RPMI8226 (cell line): ENCODE measurements around the gene ASCC3.

Source experiments
- DNase-seq: peaks from one replicate; pipeline ENCODE4 v3.0.0-alpha.2; 2015

The ASCC3 gene

DNA sequence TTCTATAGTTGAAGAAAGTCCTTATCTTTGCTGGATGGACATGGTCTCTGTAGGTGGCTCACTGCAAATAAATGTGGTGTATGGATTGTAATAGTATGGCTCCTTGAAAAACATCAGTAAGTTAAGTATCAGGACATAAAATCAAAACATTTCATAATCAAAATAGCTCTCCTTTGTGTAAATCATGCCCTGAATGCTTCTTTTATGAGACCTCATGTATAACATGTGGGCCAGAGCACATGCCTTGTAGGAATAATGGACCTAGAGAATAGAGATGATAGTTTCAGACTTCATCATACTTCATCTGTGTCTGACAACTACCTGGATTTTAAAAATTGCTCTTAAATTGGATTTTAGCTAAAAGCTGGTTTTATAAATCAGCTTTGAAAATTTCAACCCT lies 159.9 kb downstream of the ASCC3 start:
- DNase-seq: no peak

DNA sequence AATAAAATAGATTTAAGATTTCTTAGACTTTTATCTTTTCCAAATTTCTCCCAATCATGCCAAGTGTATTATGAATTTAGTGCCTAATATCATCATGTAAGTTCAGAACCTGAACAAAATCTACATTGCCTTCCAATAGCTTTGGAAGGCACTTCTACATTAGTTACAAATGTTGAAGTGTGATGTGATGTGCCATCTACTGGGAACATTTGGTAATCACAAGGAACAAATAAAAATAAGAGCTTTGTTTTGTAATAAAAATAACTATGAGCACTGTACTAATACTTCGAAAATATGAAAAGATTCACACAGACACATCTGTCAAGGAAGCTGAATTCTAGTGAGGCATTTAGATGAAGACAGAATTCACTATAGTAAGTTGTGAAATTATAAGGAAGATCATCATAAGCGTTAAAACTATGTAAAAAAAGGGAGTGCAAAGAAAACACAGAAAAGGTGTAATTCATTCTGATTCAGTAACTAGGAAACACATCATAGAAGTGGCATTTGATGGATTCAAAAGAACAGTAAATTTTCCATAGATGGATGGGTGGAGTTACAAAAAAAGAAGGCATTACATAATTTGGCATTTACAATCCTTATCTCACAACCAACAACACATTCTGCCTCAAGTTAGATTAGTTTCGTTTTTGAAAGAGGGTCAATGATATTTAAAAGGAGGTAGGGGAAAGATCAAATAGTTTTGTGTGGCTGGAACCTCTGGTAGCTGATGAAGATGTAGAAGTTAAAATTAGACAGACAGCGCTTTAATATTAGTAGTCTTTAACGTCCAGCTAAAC lies 161.0 kb downstream of the ASCC3 start:
- DNase-seq: no peak

DNA sequence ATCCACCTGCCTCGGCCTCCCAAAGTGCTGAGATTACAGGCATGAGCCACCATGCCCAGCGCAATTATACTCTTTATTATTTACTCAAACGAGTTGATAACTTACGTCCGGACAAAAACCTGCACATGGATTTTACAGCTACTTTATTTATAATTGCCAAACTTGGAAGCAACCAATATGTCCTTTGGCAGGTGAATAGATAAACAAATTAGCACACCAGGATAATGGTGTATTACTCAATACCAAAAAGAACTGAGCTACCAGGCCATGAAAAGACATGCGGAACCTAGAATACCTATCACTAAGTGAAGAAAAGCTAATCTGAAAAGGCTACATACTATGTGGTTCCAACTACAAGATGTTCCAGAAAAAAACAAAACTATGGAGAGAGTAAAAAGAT lies 168.1 kb downstream of the ASCC3 start:
- DNase-seq: no peak

DNA sequence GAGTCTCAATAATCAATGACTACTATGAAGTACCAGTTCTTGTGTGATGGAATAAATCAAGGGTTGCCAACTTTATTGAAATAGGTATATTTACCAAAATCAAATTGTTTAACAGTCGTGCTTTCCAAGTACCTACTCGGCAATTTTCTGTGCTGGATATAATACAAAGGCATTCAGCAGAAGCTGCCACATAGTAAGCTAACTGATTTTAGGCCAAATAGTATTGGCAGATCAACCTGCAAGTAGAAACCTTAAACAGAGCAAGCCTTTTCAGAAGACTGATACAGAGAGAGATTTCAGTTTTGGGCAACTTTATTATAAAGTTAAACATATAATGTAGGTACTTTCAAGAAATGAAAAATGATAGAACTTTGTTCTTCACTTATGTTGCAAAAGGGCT lies 174.6 kb downstream of the ASCC3 start:
- DNase-seq: no peak

DNA sequence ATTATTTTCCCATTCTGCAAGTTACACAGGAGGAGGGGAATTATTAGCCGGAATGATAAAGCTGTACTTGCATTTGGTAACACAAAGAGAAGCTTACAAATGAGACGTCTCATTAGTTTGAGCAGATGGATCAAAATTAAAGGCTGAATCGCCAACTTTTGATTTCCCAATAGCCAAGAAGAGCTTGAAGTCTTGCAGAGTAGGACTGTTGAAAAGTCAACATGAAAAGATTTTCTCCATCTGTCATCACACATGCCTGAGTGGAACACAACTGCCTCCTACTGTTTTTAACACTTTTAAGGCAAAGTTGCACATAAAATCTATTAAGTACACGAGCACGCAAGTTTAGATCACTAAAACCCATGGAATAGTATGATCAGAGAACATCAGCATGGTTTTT lies 176.2 kb downstream of the ASCC3 start:
- no peak for DNase-seq

DNA sequence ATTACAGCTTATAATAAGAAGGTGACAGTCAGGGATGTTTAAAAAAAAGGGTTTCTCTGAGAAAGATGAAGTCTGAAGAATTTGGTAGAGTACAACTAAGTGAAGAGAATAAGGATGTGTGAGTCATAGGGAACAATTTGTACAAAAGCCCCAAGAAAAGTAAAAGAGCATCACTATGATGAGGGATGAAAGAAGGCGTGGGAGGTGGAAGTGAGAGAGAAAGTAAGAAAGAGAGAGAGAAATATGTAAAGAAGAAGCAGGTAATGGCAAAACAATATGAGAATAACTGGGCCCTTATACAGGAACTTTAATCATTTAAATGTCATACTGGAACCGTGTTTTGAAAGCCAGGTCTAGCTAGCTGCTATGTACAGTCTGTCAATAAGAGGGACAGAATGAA lies 179.4 kb downstream of the ASCC3 start:
- DNase-seq: no peak

DNA sequence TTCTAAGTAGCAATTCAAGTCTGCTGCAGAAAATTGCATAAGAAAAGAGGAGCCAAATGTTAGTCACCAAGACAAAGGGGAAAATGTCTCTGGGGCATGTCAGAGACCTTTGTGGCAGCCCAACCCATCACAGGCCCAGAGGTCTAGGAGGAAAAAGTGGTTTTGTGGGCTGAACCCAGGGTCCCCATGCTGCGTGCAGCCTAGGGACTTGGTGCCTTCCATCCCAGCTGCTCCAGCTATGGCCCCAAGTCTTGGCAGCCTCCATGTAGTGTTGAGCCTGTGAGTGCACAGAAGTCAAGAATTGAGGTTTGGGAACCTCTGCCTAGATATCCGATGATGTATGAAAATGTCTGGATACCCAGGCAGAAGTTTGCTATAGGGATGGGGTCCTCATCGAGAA lies 181.1 kb downstream of the ASCC3 start:
- no peak for DNase-seq

DNA sequence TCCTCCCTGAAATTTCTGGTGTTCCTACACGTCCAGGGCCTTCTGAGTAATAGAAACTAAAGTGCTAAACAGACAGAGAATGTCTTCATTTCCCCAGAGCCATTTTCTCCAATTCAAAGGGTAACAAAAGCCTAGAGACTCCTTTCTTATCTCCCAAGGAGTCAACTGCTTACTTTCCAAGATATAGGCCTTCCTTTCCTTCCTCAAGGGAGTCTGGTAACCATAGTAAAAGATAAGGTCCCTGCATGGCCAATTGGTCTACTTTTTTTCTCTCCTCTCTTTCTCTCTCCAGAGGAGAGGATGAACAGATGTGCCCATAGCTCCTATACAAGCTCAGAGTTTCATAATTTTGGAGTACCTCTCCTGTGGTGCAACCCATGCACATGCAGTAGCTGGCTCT lies 185.7 kb downstream of the ASCC3 start:
- DNase-seq: no peak

DNA sequence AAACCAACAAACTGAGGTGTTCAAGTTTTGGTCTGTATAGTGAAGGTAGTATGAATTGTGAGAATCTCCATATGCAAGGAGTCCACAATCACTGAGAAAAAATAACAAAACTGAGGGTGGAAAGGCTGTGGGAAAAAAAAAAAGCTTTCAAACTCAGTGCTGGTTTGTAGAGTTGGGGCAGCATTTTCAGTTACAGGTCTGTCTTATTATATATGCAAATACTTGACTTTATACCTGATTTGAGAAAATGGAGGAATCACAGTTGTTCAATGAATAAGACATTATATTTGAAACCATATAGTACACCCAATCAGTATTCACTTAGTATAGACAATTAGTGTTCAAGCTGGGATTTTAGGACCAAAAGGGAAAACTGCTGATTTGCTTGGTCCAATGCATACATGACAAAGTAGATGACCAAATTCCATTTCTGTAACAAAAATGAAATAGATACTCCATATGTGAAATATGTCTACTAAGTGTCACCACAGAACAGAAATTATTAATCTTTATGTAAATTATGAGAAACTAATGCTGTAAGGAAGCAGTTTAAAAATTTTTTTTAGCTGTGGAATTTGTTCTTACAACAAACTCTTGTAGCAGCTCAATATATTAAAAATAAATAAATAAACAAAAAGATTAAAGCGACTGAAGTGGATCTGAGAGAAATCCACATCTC lies 187.7 kb downstream of the ASCC3 start:
- DNase-seq: no peak

DNA sequence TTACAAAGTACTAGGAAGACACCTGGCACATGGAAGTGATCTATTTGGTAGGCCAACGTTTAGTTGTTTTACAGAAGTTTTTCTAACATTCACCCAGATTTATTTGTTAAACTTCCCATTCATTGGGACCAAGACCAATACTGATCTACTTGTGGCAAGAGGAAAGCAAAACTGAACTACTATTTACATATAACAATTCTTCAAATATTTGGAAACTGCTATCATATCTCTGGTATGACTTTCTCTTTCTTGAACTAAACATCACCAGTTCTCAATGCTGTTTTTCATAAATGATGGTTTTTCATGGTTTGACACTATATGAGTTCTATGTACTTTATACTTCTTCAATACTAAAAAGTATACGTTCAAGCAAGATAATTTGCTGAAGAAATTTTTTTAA lies 189.2 kb downstream of the ASCC3 start:
- DNase-seq: no peak

DNA sequence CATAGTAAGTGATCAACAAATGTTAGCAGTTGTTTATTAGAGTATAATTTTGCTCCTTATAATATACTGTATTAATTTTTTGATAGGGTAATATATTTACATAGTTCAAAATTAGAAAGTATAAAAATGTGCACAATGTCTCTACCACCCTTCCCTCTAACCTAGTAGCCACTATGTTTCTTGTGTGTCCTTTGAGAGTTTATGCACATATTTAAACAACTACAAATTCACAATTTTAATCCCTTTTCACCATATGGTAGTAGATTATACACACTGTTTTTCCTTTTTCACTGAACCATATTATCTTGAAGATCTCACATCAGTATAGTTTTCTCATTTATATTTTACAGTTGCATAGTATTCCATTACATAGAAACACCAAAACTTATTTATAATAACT lies 194.9 kb downstream of the ASCC3 start:
- no peak for DNase-seq

DNA sequence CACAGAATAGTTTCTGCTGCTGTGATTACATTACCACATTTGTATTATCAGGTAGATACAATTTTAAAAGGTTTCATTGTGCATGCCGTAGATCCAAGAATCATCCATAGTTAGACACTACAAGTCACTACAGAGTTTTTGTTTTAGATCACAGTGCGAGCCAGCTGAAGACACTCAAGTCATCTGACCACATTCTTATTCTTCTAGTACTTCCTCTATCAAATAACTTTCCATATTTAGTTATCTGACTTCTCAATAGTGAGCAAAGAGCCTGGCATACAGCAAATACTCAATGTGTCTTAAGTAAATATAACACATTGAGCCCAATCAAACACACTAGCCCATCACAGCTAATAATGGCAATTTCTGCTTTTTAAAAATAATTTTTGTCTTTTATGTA lies 195.4 kb downstream of the ASCC3 start:
- DNase-seq: no peak

DNA sequence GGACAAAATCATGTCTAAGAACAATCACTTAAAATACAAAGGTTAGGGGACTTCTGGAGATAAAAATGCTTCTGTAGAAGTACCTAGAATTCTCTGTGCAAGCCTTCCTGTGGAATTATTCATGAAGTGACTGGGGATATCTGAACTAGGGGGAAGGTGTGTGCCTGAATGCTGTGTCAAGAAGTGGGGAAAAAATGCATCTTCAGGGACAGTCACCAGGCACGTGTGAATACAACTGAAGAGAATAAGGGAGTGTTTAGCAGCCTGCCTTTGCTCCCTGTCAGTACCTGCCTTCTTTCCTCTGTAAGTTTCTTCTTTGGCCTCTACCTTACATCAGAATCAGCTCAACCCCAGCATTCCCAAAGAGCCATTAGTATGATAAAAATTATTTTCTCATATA lies 201.0 kb downstream of the ASCC3 start:
- DNase-seq: no peak

DNA sequence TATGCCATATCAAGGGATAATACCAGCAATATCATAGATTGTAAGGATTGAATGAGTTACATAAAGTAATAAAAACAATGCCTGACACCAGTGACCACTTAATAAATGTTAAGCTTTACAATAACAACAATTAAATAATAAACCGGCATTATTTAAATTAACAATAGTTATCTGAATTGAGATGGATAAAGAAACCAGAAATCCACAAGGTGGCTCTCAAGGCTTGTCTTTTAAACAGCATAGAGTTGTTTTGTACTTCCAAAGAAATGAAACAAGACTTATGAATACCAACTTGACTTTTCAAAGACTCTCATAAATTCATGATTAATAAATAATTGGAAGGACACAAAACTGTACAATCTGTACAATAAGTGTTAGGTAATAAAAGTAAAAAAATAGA lies 203.1 kb downstream of the ASCC3 start:
- DNase-seq: no peak

DNA sequence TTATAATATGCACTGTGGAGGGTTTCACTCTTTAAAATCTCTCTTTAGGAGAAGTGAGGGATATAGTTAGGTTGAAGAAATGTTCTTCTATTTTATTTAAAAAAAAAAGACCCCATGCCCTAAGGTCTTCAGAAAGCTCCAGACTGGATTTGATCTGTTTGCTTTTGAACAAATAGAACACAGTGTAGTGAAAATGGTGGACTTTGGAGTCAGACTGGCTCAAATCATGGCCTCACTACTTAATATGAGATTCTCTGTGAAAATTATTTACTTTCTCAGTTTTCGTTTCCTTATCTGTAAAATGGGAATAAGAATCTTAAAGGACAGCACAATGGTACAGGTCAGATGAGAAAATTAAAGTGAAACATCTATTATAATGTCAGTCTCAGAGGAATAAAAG lies 203.9 kb downstream of the ASCC3 start:
- no peak for DNase-seq

DNA sequence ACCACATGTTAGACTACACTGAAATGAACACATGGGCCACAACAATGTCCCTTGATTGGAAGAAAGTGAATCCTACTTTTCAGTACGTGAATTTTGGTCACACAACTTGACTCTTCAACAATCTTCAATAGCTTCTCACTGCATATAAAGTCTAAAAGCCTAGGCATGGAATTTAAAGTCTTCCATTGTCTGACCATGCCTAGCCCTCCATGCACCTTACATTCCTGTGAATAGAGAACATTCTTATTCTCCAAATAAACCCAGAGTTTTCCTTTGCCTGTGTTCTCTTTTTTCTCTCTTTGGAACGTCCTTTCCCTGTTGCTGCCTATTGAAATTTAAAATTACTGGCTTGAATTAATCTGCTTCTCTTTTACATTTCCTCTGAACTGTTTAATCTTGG lies 207.5 kb downstream of the ASCC3 start:
- no peak for DNase-seq

DNA sequence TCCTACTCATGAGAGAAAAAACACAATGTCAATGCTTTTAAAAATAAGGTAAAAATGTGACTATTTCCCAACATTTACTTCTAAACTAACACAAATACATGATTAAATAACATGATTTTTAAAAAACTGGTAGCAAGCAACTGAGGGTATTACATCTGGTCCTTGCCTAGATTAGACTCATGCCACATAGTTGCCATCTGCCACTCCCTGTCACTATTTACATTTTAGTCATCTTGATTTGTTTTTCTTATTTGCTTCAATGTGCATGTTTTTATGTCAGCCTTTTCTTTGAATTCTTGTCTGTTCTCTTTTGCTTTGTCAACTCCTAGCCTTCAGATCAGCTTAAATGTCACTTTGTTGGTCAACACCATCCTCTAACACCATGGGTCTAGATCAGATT lies 209.4 kb downstream of the ASCC3 start:
- DNase-seq: no peak

DNA sequence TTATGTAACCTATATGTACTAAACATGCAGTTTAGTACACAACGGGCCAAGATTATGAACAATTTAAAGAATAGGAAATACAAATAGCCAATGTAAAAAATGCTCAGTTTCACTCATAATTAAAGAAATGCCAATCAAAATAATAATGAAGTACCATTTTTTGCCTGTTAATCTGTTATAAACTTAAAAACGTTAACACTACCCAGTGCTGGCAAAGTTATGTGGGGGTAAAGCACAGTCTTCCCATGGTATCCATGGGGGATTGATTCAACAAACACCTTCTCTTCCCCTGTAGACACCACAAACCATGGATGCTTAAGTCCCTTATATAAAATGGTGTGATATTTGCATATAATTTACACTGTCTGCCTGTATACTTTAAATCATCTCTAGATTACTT lies 211.1 kb downstream of the ASCC3 start:
- DNase-seq: no peak

DNA sequence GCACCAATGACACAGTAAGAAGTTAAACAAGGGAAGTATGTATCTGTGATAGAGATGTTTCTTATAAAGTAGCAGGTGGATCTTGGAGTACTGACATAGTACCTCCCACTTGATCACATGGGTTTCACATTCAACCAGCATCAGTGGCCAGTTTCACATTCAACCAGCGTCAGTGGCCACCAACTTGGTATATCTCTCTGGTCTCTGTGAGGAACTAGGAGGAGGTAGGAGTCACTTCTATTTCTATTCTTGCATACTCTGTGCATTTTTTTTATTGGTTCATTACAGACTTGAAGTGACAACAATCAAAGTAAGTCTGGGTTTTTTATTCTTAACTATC lies 216.1 kb downstream of the ASCC3 start:
- DNase-seq: peak; percentile 41

DNA sequence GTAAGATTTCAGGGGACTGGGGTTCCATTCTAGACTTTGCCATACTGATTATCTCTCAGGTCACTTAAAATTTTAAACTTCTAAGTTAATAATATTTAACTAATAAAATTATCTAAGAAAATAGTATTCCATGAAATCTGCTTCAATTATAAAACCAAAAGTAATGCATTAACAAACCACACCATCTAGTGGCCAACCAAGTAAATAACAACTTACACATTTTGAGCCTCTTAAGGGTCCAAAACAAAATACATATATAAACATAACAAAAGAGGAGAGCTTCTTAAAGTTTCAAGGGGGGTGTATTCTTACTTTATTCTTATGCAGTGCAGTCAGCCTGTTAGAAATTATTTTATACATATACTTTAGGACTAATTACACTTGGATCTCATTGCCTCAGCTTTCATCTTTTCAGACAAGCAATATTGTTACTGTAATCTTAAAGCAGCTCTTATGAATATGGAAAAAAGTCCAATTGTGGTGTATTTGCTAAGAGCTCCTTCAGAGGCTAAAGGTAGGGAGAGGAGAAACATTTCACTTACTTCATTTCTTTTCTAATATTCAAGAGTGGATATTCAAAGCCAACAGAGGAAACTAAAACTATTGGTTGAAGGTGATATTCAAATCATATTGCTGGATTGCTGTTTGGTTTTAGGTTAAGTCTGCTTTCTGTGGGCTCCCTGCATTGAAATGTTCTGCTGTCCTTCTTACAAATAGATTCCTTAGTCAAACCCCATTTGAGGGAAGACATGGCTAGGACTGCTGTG lies 216.7 kb downstream of the ASCC3 start:
- DNase-seq: peak; percentile 18

DNA sequence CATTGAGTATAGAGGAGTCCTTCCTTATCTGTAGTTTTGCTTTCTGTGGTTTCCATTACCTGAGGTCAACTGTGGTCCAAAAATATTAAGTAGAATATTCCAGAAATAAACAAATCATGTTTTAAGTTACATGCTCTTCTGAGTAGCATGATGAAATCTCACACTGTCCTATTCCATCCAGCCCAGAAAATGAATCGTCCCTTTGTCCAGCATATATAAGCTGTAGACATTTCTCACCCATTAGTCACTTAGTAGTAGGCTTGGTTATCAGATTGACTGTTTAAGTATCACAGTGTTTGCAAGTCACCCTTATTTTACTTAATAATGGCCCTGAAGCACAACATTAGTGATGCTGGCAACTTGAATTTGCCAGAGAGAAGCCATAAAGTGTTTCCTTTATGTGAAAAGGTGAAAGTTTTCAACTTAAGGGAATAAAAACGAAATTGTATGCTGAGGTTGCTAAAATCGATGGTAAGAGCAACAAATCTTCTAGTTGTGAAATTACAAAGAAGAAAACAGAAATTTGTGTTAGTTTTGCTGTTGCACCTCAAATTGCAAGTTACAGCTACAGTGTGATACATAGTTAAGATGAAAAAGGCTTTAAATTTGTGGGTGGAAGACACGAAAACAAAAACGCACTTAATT lies 217.8 kb downstream of the ASCC3 start:
- DNase-seq: no peak

DNA sequence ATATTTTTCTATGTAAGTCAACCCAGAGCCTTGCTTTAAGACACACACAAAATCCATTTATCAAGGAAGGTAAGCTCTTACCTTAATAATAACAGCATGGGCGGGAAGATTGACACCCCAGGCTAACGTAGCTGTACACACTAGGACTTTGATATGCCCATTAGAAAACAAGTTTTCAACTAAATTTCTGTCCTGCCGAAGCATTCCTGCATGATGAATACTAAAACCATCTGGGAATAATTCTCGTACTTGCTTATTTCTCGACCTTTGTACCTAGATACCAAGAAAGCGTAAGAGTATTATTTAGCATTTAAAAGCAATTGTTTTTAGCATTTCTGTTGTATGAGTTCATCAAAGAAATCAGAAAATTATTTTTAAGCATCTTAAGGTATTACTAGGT lies 218.9 kb downstream of the ASCC3 start:
- no peak for DNase-seq

DNA sequence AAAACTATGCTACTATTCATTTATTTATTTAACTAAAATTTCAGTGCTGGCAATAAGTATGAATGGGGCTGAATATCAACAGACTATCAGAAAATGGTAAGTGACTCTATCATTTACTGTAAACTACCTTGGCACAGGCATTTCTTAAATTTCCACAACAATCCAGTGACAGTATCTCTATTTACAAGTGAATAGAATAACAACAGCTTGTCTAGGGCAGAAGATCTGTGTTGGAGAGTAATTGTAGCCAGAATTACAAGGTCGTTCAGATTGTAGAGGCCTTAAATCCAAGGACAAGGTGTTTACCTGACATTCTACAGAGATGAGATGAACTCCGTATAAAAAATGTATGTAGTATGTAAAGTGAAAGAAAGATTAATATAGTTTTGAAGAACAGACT lies 222.6 kb downstream of the ASCC3 start:
- DNase-seq: no peak
